H1 (cell line): ENCODE data around the gene RGS6. TPM values are rescaled to one million over a fixed set of nuclear protein-coding genes. Genes with fewer than 3 reads are reported as not detected.

Experiments used
- ATF3 ChIP-seq: IDR thresholded peaks from 2 replicates; pipeline ENCODE4 v1.6.1; 2011; ENCODE audit warnings: low read depth, mild to moderate bottlenecking, low read length; ENCODE audit not compliant: insufficient read depth
- TCF12 ChIP-seq: IDR thresholded peaks from 2 replicates; pipeline ENCODE4 v1.6.1; 2011; ENCODE audit warnings: low read depth, mild to moderate bottlenecking, low read length
- polyA plus RNA-seq, 7 experiments: library from polyadenylated mRNA; depleted of rRNA in 3 of 7; stranded (reverse) in 5 of 7; unstranded in 2 of 7; fragments of >200 nt in 5 of 7; fragments of 200-250 nt in 2 of 7; gene quantifications; 1 replicate in 5 of 7; 2 replicates in 1 of 7; 4 replicates in 1 of 7; pipeline versions ENCODE4 v1.2.1 to v1.2.3, GENCODE V29; 2011 to 2013; ENCODE audit warnings: missing spikeins in 2 of 7, mixed read lengths in 2 of 7
- total RNA-seq: library from RNA; stranded (reverse); fragmentation: NEBNext Ultra II Directional; extraction: Animal tissue kit (Norgen Biotek cat#: 25700); gene quantifications from 2 replicates; pipeline ENCODE4 v1.2.1, GENCODE V29; 2021

RGS6 gene
- total and polyA plus RNA-seq, 2 of the 8 experiments (the other 6 are each of a cell fraction or from before 2014, with no cell fraction given): 0.26 to 1.1 TPM

- TF ChIP-seq ATF3 (no peak), TCF12 (no peak)
Measured at GRCh38 chr14:72332046-72332445, 399.8 kb downstream of the RGS6 start (continued).
